ENCODE results near the gene CRADD. TPM values are rescaled to one million over a fixed set of nuclear protein-coding genes. Genes with fewer than 3 reads are reported as not detected.

The CRADD gene
- total RNA-seq, 2 donors from 2014 or later = 56.1 to 94.8 TPM

DNA sequence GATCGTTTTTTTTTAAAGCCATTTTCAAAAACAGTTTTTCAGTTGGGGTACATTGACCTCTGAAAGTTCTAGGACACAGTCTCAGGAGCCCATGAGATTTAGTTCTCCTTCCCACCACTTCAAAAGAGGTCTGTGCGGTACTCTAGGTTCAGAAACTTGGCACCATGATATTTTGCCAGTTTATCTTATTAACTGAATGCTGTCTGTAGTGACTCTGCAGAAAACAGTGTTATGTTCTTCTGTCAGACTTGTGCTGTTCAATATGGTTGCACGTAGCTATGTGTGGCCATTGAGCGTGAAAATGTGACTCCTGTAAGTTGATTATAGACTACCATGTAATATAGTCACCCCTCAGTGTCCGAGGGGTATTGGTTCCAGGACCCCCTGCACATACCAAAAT is 35.9 kb downstream of the CRADD start:
- Histone ChIP-seq H3K9me3 (peaks cover 0 to 18% of the 10 kb centered on the region in 2 donors), H3K4me1 (peaks cover 0 to 29% of the 10 kb centered on the region in 2 donors), H3K36me3 (no peaks in the 10 kb centered on the region), H3K27ac (peak overlapping the region; percentile 64 to 77), H3K27me3 (no peaks in the 10 kb centered on the region), H3K4me3 (no peak overlapping the region)
- TF ChIP-seq, protein P1, sequence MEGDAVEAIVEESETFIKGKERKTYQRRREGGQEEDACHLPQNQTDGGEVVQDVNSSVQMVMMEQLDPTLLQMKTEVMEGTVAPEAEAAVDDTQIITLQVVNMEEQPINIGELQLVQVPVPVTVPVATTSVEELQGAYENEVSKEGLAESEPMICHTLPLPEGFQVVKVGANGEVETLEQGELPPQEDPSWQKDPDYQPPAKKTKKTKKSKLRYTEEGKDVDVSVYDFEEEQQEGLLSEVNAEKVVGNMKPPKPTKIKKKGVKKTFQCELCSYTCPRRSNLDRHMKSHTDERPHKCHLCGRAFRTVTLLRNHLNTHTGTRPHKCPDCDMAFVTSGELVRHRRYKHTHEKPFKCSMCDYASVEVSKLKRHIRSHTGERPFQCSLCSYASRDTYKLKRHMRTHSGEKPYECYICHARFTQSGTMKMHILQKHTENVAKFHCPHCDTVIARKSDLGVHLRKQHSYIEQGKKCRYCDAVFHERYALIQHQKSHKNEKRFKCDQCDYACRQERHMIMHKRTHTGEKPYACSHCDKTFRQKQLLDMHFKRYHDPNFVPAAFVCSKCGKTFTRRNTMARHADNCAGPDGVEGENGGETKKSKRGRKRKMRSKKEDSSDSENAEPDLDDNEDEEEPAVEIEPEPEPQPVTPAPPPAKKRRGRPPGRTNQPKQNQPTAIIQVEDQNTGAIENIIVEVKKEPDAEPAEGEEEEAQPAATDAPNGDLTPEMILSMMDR (IDR thresholded peaks at IDR 0.05) = no peak
- DNase-seq (ENCODE audit: low spot score) = no peak

DNA sequence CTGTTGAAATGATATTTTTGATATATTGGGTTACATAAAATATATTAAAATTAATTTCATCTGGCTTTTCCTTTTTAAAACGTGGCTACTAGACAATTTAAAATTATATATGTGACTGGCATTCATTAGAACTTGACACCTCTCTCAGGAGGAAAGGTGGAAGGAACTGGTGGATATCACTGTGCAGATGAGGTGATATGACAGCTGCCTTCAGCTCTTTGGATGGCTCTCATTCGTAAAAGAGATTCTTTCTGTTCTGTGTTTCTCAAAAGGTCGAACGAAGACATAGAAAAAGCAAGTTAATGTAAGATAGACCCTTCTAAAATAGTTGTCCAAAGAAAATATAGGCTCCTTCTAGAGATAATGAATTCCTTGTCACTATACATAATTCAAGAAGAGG is 36.6 kb downstream of the CRADD start:
- H3K9me3 ChIP-seq = peaks cover 0 to 14% of the 10 kb centered on the region in 2 donors
- no peaks in the 10 kb centered on the region for H3K36me3 ChIP-seq
- peak overlapping the region; percentile 59 to 77 for H3K27ac ChIP-seq
- no peak overlapping the region for H3K4me3 ChIP-seq
- TF ChIP-seq, protein P1 (IDR thresholded peaks at IDR 0.05) = no peak
- no peaks in the 10 kb centered on the region for H3K27me3 ChIP-seq
- no peak for DNase-seq (ENCODE audit: low spot score)
- peaks cover 0 to 29% of the 10 kb centered on the region in 2 donors for H3K4me1 ChIP-seq

DNA sequence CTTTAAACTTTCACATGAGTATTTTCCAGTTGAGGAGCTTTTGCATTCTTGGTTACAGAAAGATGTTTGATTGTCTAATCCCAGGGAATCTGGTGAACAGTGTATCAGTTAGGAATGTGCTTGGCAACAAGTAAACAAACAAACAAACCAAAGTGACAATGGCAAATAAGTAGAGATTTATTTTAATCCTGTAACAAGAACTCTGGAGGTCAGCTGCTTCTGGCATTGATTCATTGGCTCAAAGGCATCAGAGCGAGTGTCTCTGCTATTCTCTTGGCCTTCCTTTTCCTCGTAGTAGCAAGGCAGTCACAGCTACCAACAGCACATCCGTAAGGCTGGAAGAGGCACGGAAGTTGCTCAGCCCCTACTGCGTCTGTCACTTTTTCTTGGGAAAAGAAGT is 37.2 kb downstream of the CRADD start:
- TF ChIP-seq, protein P1 (IDR thresholded peaks at IDR 0.05) = no peak
- Histone ChIP-seq H3K27me3 (no peaks in the 10 kb centered on the region), H3K27ac (peak overlapping the region; percentile 59 to 77), H3K4me3 (no peak overlapping the region), H3K4me1 (peaks cover 0 to 29% of the 10 kb centered on the region in 2 donors), H3K36me3 (no peaks in the 10 kb centered on the region), H3K9me3 (peaks cover 0 to 8% of the 10 kb centered on the region in 2 donors)
- no peak for DNase-seq (ENCODE audit: low spot score)

DNA sequence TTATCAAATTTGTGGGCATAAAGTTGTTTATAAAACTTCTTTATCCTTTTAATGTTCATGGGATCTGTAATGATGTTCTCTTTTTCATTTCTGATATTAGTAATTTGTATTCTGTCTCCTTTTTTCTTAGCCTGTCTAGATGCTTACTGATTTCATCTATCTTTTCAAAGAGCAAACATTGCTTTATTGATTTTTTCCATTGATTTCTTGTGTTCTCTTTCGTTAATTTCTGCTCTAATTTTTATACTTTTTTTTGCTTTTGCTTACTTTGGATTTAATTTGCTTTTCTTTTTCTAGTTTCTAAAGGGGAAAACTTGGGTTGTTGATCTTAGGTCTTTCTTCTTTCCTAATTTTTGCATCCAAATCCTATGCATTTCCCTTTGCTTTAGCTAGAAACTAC is 42.5 kb downstream of the CRADD start:
- Histone ChIP-seq H3K27ac (no peak overlapping the region), H3K9me3 (no peaks in the 10 kb centered on the region)
- DNase-seq (ENCODE audit: low spot score) = no peak

GRCh38 chr12:93720559-93720958 is 43.4 kb downstream of the CRADD start:
- no peak overlapping the region for H3K27ac ChIP-seq
- DNase-seq (ENCODE audit: low spot score) = no peak
- H3K36me3 ChIP-seq = no peaks in the 10 kb centered on the region
- TF ChIP-seq, protein P1 (IDR thresholded peaks at IDR 0.05) = no peak
- H3K9me3 ChIP-seq = no peaks in the 10 kb centered on the region
- no peaks in the 10 kb centered on the region for H3K27me3 ChIP-seq
- no peaks in the 10 kb centered on the region for H3K4me1 ChIP-seq
- H3K4me3 ChIP-seq = no peak overlapping the region

More for the DNA sequence above, 42.5 kb downstream of the CRADD start:
- TF ChIP-seq, protein P1 (IDR thresholded peaks at IDR 0.05) = no peak
- no peaks in the 10 kb centered on the region for H3K36me3 ChIP-seq
- no peaks in the 10 kb centered on the region for H3K27me3 ChIP-seq
- no peak overlapping the region for H3K4me3 ChIP-seq
- H3K4me1 ChIP-seq = peaks cover 0 to 4% of the 10 kb centered on the region in 2 donors

DNA sequence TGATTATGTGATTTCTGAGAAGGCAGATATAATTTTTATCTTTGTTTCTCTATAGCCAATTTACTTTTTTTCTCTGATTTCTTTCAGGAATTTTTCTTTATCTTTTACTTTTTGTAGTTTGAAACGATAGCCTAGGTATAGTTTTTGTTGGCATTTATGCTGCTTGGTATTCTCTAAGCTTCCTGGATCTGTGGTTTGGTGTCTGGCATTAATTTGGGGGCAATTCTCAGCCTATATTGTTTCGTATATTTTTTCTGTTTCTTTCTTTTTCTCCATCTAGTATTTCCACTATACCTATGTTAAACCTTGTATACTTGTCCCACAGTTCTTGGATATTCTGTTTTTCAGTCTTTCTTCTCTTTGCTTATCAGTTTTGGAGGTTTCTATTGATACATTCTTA is 45.0 kb downstream of the CRADD start:
- Histone ChIP-seq H3K27me3 (no peaks in the 10 kb centered on the region), H3K27ac (no peak overlapping the region), H3K9me3 (no peaks in the 10 kb centered on the region), H3K36me3 (no peaks in the 10 kb centered on the region), H3K4me3 (no peak overlapping the region), H3K4me1 (peaks cover 0 to 5% of the 10 kb centered on the region in 2 donors)
- TF ChIP-seq, protein P1 (IDR thresholded peaks at IDR 0.05) = no peak
- DNase-seq (ENCODE audit: low spot score) = no peak
